HG02870 (cell line): ENCODE results near the gene CIROP.

Source experiments
- ATAC-seq: cut with Tn5 transposase; IDR thresholded peaks from one replicate; pipeline ENCODE4 v1.9.1; 2021; ENCODE audit warnings: mild to moderate bottlenecking, moderate library complexity; ENCODE audit not compliant: unreplicated experiment

Gene CIROP

GRCh38 chr14:23104591-23105347, at the start of gene CIROP:
Gene CIROP, minus strand, starts transcription at chr14:23104989. Its CDS starts 69 bp downstream, at chr14:23104920.
- no peak for ATAC-seq

GRCh38 chr14:23153851-23154796, 49.3 kb upstream of the CIROP start:
- no peak for ATAC-seq

GRCh38 chr14:23151342-23151741, 46.6 kb upstream of the CIROP start:
- ATAC-seq = no peak

- ATAC-seq = no peak
These were observed 45.0 kb upstream of the CIROP start for GRCh38 chr14:23149745-23150144.

- ATAC-seq = no peak
These were observed 43.9 kb upstream of the CIROP start for GRCh38 chr14:23148591-23149249.

GRCh38 chr14:23147676-23148075, 42.9 kb upstream of the CIROP start:
- ATAC-seq = no peak

GRCh38 chr14:23146980-23147379, 42.2 kb upstream of the CIROP start:
- ATAC-seq = no peak

GRCh38 chr14:23146351-23146910, 41.6 kb upstream of the CIROP start:
- no peak for ATAC-seq

GRCh38 chr14:23145794-23146350, 41.1 kb upstream of the CIROP start:
- no peak for ATAC-seq

GRCh38 chr14:23143911-23144310, 39.1 kb upstream of the CIROP start:
- ATAC-seq = no peak

GRCh38 chr14:23142826-23143225, 38.0 kb upstream of the CIROP start:
- no peak for ATAC-seq

- no peak for ATAC-seq
These were observed 37.1 kb upstream of the CIROP start for GRCh38 chr14:23141706-23142444.

GRCh38 chr14:23140371-23140770, 35.6 kb upstream of the CIROP start:
- ATAC-seq = no peak

- ATAC-seq = no peak
These were observed 35.1 kb upstream of the CIROP start for GRCh38 chr14:23139874-23140273.

GRCh38 chr14:23137813-23138535, 33.2 kb upstream of the CIROP start:
- no peak for ATAC-seq

- ATAC-seq = no peak
These were observed 32.5 kb upstream of the CIROP start for GRCh38 chr14:23137192-23137812.

- no peak for ATAC-seq
These were observed 31.9 kb upstream of the CIROP start for GRCh38 chr14:23136566-23137133.

GRCh38 chr14:23132970-23133369, 28.2 kb upstream of the CIROP start:
- no peak for ATAC-seq

- no peak for ATAC-seq
These were observed 26.7 kb upstream of the CIROP start for GRCh38 chr14:23131482-23131881.
